Fibroblast of lung (primary cell): ENCODE results near the gene MICAL2.

Experiments
- EZH2 ChIP-seq: IDR thresholded peaks from 2 replicates; pipeline ENCODE4 v1.5.1; 2012; ENCODE audit warnings: low read length, control low read depth, mild to moderate bottlenecking; ENCODE audit errors: missing control alignments
- TF ChIP-seq, protein P1 (sequence below), 2 donors: IDR thresholded peaks in 1 of 2; conservative IDR thresholded peaks in 1 of 2; 1 replicate in 1 of 2; 2 replicates in 1 of 2; pipeline ENCODE4 v1.5.1; 2011 to 2012; ENCODE audit warnings: low read length in 2 of 2, control low read depth in 1 of 2, inconsistent platforms in 1 of 2, low read depth in 1 of 2, mild to moderate bottlenecking in 1 of 2

DNA sequence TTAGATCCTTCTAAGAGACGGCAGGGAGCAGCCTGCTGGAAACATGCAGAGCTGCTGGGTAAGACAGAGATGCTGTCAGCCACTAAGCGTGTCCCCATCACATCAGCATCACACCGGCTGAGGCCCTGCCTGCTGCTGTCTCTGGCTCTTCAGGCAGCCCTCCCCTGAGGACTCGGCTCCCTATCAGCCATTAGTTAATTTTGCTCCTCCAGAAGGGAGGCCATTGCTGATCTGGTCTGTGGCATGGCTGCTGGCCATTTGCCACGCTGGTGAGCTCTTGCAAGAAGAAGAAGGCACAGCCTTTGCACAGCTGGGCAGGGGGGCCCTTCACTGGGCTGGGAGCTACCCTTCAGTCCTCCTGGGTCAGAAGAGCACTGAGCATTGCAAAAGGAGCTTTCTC is 135.8 kb downstream of the MICAL2 start:
- TF ChIP-seq, protein P1, sequence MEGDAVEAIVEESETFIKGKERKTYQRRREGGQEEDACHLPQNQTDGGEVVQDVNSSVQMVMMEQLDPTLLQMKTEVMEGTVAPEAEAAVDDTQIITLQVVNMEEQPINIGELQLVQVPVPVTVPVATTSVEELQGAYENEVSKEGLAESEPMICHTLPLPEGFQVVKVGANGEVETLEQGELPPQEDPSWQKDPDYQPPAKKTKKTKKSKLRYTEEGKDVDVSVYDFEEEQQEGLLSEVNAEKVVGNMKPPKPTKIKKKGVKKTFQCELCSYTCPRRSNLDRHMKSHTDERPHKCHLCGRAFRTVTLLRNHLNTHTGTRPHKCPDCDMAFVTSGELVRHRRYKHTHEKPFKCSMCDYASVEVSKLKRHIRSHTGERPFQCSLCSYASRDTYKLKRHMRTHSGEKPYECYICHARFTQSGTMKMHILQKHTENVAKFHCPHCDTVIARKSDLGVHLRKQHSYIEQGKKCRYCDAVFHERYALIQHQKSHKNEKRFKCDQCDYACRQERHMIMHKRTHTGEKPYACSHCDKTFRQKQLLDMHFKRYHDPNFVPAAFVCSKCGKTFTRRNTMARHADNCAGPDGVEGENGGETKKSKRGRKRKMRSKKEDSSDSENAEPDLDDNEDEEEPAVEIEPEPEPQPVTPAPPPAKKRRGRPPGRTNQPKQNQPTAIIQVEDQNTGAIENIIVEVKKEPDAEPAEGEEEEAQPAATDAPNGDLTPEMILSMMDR (conservative IDR thresholded peaks at IDR 0.05 in 1 of 2, IDR thresholded peaks at IDR 0.05 in 1 of 2; ENCODE audit: low read depth in 1 of 2, low read length in 2 of 2) = no peak
- no peak for TF ChIP-seq EZH2
